ENCODE results near the gene VANGL2. TPM values are rescaled to one million over a fixed set of nuclear protein-coding genes. Genes with fewer than 3 reads are reported as not detected.
A peak's percentile ranks its signal among the peaks of the same experiment; 100 is the strongest.

The VANGL2 gene
- total and polyA plus RNA-seq, 2 experiments from 2014 or later, result 17.7 to 51.3 TPM

- H3K27me3 Mint-ChIP-seq (ENCODE audit: insufficient read depth, low read depth, poor library complexity), result no peaks in the 10 kb centered on the region
- Histone ChIP-seq H3K27ac (ENCODE audit: low read depth) (no peak overlapping the region), H4K20me1 (replicated peaks; ENCODE audit: insufficient read depth) (no peaks in the 10 kb centered on the region), H2AFZ (peak overlapping the region; percentile 80; the same call in 1 of the 2 replicates), H3K4me3 (no peak overlapping the region), H3K4me1 (ENCODE audit: insufficient read depth) (no peaks in the 10 kb centered on the region), H3K4me2 (no peak overlapping the region), H3K9me2 (ENCODE audit: insufficient read depth) (no peaks in the 10 kb centered on the region; the same call in 1 of the 2 replicates), H3F3A (replicated peaks; ENCODE audit: low read depth) (no peaks in the 10 kb centered on the region), H3K36me3 (ENCODE audit: insufficient read depth) (no peaks in the 10 kb centered on the region), H3K79me2 (replicated peaks; ENCODE audit: insufficient read depth) (no peaks in the 10 kb centered on the region), H3K27me3 (ENCODE audit: insufficient read depth) (no peaks in the 10 kb centered on the region)
- no peaks in the 10 kb centered on the region for H3K36me3 Mint-ChIP-seq (ENCODE audit: low read depth)
- DNase-seq (ENCODE audit: low spot score) (no peak), ATAC-seq (no peak)
- H3K4me3 Mint-ChIP-seq, result no peak overlapping the region
- peaks cover 6% of the 10 kb centered on the region; the same call in 2 of the 3 replicates for H3K4me1 Mint-ChIP-seq
- no peak for TF ChIP-seq ZNF331 (CRISPR knock-in tag; IDR thresholded peaks at IDR 0.05; ENCODE audit: low read depth)
- TF ChIP-seq, protein P1, sequence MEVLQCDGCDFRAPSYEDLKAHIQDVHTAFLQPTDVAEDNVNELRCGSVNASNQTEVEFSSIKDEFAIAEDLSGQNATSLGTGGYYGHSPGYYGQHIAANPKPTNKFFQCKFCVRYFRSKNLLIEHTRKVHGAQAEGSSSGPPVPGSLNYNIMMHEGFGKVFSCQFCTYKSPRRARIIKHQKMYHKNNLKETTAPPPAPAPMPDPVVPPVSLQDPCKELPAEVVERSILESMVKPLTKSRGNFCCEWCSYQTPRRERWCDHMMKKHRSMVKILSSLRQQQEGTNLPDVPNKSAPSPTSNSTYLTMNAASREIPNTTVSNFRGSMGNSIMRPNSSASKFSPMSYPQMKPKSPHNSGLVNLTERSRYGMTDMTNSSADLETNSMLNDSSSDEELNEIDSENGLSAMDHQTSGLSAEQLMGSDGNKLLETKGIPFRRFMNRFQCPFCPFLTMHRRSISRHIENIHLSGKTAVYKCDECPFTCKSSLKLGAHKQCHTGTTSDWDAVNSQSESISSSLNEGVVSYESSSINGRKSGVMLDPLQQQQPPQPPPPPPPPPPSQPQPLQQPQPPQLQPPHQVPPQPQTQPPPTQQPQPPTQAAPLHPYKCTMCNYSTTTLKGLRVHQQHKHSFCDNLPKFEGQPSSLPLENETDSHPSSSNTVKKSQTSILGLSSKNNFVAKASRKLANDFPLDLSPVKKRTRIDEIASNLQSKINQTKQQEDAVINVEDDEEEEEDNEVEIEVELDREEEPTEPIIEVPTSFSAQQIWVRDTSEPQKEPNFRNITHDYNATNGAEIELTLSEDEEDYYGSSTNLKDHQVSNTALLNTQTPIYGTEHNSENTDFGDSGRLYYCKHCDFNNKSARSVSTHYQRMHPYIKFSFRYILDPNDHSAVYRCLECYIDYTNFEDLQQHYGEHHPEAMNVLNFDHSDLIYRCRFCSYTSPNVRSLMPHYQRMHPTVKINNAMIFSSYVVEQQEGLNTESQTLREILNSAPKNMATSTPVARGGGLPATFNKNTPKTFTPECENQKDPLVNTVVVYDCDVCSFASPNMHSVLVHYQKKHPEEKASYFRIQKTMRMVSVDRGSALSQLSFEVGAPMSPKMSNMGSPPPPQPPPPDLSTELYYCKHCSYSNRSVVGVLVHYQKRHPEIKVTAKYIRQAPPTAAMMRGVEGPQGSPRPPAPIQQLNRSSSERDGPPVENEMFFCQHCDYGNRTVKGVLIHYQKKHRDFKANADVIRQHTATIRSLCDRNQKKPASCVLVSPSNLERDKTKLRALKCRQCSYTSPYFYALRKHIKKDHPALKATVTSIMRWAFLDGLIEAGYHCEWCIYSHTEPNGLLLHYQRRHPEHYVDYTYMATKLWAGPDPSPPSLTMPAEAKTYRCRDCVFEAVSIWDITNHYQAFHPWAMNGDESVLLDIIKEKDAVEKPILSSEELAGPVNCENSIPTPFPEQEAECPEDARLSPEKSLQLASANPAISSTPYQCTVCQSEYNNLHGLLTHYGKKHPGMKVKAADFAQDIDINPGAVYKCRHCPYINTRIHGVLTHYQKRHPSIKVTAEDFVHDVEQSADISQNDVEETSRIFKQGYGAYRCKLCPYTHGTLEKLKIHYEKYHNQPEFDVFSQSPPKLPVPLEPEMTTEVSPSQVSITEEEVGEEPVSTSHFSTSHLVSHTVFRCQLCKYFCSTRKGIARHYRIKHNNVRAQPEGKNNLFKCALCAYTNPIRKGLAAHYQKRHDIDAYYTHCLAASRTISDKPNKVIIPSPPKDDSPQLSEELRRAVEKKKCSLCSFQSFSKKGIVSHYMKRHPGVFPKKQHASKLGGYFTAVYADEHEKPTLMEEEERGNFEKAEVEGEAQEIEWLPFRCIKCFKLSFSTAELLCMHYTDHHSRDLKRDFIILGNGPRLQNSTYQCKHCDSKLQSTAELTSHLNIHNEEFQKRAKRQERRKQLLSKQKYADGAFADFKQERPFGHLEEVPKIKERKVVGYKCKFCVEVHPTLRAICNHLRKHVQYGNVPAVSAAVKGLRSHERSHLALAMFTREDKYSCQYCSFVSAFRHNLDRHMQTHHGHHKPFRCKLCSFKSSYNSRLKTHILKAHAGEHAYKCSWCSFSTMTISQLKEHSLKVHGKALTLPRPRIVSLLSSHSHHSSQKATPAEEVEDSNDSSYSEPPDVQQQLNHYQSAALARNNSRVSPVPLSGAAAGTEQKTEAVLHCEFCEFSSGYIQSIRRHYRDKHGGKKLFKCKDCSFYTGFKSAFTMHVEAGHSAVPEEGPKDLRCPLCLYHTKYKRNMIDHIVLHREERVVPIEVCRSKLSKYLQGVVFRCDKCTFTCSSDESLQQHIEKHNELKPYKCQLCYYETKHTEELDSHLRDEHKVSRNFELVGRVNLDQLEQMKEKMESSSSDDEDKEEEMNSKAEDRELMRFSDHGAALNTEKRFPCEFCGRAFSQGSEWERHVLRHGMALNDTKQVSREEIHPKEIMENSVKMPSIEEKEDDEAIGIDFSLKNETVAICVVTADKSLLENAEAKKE (CRISPR knock-in tag; IDR thresholded peaks at IDR 0.05), result no peak
- no peak for TF ChIP-seq JUNB (IDR thresholded peaks at IDR 0.05; ENCODE audit: unreplicated experiment)
- no peak for TF ChIP-seq CREB1 (CRISPR knock-in tag; IDR thresholded peaks at IDR 0.05; ENCODE audit: low read depth)
- TF ChIP-seq, protein P2, sequence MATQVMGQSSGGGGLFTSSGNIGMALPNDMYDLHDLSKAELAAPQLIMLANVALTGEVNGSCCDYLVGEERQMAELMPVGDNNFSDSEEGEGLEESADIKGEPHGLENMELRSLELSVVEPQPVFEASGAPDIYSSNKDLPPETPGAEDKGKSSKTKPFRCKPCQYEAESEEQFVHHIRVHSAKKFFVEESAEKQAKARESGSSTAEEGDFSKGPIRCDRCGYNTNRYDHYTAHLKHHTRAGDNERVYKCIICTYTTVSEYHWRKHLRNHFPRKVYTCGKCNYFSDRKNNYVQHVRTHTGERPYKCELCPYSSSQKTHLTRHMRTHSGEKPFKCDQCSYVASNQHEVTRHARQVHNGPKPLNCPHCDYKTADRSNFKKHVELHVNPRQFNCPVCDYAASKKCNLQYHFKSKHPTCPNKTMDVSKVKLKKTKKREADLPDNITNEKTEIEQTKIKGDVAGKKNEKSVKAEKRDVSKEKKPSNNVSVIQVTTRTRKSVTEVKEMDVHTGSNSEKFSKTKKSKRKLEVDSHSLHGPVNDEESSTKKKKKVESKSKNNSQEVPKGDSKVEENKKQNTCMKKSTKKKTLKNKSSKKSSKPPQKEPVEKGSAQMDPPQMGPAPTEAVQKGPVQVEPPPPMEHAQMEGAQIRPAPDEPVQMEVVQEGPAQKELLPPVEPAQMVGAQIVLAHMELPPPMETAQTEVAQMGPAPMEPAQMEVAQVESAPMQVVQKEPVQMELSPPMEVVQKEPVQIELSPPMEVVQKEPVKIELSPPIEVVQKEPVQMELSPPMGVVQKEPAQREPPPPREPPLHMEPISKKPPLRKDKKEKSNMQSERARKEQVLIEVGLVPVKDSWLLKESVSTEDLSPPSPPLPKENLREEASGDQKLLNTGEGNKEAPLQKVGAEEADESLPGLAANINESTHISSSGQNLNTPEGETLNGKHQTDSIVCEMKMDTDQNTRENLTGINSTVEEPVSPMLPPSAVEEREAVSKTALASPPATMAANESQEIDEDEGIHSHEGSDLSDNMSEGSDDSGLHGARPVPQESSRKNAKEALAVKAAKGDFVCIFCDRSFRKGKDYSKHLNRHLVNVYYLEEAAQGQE (IDR thresholded peaks at IDR 0.05; ENCODE audit: unreplicated experiment), result no peak
- no peak for TF ChIP-seq STAT1 (IDR thresholded peaks at IDR 0.05; ENCODE audit: unreplicated experiment)
- no peak for TF ChIP-seq NANOG (IDR thresholded peaks at IDR 0.05; ENCODE audit: borderline replicate concordance)
- no peak for TF ChIP-seq EZH2 (IDR thresholded peaks at IDR 0.05; ENCODE audit: low read depth, unreplicated experiment)
- no peak for TF ChIP-seq EZH2phosphoT487 (IDR thresholded peaks at IDR 0.05; ENCODE audit: unreplicated experiment)
- TF ChIP-seq ETS1 (IDR thresholded peaks at IDR 0.05), result no peak
- TF ChIP-seq POLR2AphosphoS5 (IDR thresholded peaks at IDR 0.05; ENCODE audit: low read depth), result no peak
- TF ChIP-seq ZNF114 (CRISPR knock-in tag; IDR thresholded peaks at IDR 0.05), result no peak
- no peak for TF ChIP-seq CTCF (conservative IDR thresholded peaks at IDR 0.05; ENCODE audit: low read depth in 2 of 2)
- H3K27ac Mint-ChIP-seq, result no peak overlapping the region
- H3K9me3 Mint-ChIP-seq, result no peaks in the 10 kb centered on the region; the same call in 2 of the 3 replicates
Measured at GRCh38 chr1:160438317-160438918, 38.1 kb downstream of the VANGL2 start.

Measured in GM23338 (cell line).